AG09319 (cell line): Measurements from ENCODE around the gene TSTD1.
"Not testable (repeated sequence)": the region's sequence is repeated elsewhere in the genome, so short reads cannot be mapped to it uniquely, and the experiment has no call there.

Experiments used
- DNase-seq: peaks from one replicate; pipeline ENCODE4 v3.0.0-alpha.2; 2010; ENCODE audit warnings: low read depth; ENCODE audit errors: extremely low read depth
- CTCF ChIP-seq: IDR thresholded peaks from 2 replicates; pipeline ENCODE4 v1.5.1; 2011; ENCODE audit warnings: low read depth, mild to moderate bottlenecking, inconsistent platforms, low read length, moderate library complexity

TSTD1 gene

GRCh38 chr1:161069241-161069640 lies 30.5 kb upstream of the TSTD1 start:
- DNase-seq = no peak
- no peak for TF ChIP-seq CTCF

GRCh38 chr1:161068306-161069234 lies 29.8 kb upstream of the TSTD1 start:
- DNase-seq = no peak
- no peak for TF ChIP-seq CTCF

GRCh38 chr1:161066694-161067093 lies 27.9 kb upstream of the TSTD1 start:
- no peak for TF ChIP-seq CTCF
- no peak for DNase-seq

GRCh38 chr1:161065681-161066080 lies 26.9 kb upstream of the TSTD1 start:
- DNase-seq = not testable (repeated sequence)

- not testable (repeated sequence) for DNase-seq
Measured at GRCh38 chr1:161063936-161064335, 25.2 kb upstream of the TSTD1 start.

GRCh38 chr1:161061419-161061818 lies 22.7 kb upstream of the TSTD1 start:
- TF ChIP-seq CTCF = no peak
- DNase-seq = no peak

- DNase-seq = no peak
- TF ChIP-seq CTCF = no peak
Measured at GRCh38 chr1:161059293-161059692, 20.5 kb upstream of the TSTD1 start.

GRCh38 chr1:161054805-161055204 lies 16.0 kb upstream of the TSTD1 start:
- TF ChIP-seq CTCF = no peak
- DNase-seq = no peak
